ENCODE data around the gene TMEM178B.

- TF ChIP-seq CTCF (IDR thresholded peaks at IDR 0.05) (no peak), POLR2AphosphoS5 (IDR thresholded peaks at IDR 0.05) (no peak), POLR2A (IDR thresholded peaks at IDR 0.05; ENCODE audit: low read depth) (no peak)
These were observed 408.1 kb downstream of the TMEM178B start for GRCh38 chr7:141481971-141482370.

All from esophagus muscularis mucosa (tissue), 3 donors.